GM12873 (cell line): ENCODE data around the gene CCDC194.

ENCODE experiments used
- TF ChIP-seq, protein P1 (sequence below): IDR thresholded peaks from 2 replicates; pipeline ENCODE4 v1.5.1; 2012; ENCODE audit warnings: low read depth, mild to moderate bottlenecking, moderate library complexity, low read length, control low read depth; ENCODE audit not compliant: insufficient read depth; ENCODE audit errors: missing control alignments

The CCDC194 gene

DNA sequence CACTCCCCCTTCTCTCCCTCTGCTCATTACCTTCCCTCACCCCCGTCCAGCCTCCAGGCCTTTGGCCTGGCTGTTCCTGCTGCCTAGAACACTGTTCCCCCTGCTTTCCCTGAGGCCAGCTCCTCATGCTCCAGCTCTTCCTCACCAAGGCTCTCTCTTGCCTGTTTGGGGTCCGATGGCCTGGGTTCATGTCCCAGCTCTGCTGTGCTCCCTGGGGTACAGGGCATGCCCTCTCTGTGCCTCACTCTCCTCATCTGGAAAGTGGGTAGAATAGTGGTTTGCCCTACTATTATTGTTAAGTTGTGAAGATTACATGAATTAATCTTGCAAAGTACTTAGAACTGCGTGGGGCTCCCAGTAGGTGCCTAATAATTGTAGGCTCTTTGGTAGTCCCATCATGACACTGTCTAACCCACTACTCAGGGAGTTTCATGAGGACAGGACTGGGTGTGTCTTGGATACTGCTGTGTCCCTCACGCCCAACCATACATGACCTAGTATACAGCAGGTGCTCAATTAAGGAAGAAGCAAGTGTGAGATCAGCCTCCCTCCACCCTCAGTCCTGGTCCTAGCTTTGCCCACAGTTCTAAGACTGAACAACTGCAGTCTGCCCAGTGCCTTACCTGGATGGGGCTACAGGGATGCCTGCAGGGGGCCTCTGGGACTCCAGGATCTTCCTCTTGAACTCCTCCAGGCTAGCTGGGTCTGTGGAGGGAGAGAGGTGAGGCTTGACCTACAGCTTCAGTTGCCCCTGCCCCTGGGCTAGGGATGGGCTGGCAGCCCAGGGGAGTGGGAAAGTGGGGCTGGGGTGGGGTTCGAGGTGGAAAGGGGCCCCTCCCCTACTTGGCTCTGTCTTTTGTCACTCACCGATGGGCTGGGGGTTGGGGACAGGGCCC lies 33.8 kb downstream of the CCDC194 start:
- TF ChIP-seq, protein P1, sequence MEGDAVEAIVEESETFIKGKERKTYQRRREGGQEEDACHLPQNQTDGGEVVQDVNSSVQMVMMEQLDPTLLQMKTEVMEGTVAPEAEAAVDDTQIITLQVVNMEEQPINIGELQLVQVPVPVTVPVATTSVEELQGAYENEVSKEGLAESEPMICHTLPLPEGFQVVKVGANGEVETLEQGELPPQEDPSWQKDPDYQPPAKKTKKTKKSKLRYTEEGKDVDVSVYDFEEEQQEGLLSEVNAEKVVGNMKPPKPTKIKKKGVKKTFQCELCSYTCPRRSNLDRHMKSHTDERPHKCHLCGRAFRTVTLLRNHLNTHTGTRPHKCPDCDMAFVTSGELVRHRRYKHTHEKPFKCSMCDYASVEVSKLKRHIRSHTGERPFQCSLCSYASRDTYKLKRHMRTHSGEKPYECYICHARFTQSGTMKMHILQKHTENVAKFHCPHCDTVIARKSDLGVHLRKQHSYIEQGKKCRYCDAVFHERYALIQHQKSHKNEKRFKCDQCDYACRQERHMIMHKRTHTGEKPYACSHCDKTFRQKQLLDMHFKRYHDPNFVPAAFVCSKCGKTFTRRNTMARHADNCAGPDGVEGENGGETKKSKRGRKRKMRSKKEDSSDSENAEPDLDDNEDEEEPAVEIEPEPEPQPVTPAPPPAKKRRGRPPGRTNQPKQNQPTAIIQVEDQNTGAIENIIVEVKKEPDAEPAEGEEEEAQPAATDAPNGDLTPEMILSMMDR: no peak

DNA sequence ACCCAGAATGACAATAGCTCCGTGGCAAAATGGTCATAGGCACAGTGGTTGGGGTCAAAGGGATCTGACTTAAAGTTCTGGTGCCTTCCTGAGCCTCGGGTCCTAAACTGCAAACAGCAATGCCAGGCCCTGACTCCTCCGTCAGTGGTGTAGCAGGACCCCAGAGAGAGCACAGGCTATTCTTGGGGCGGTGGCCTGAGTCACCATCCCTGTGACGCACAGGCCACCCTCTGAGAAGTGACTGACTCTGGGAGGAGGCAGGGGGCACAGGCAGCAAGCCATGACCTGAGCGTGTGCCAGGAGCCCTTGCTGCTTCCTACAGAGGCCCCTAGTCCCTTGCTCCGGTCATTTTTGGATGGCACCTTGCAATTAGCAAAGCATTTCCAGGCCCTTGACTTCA lies 35.6 kb downstream of the CCDC194 start:
- TF ChIP-seq, protein P1: no peak

DNA sequence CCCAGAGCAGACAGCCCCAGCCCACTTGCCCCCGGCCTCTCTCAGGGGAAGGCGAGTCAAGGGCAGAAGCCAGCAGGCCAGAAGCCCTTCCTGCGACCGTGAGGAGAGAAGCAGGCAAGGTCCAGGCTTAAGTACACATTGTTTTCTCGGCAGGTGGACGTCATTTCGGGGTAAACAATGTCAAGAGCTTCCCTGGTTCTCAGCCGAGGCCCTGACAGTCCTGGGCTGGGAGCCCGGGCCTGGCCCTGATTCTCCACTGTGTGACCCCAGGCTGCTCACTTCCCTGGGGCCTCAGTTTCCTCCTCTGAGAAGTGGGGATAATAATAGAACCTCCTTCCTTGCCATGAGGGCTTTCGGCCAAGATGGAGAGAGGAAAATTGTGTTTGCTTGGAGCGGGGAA lies 36.3 kb downstream of the CCDC194 start:
- TF ChIP-seq, protein P1: no peak

DNA sequence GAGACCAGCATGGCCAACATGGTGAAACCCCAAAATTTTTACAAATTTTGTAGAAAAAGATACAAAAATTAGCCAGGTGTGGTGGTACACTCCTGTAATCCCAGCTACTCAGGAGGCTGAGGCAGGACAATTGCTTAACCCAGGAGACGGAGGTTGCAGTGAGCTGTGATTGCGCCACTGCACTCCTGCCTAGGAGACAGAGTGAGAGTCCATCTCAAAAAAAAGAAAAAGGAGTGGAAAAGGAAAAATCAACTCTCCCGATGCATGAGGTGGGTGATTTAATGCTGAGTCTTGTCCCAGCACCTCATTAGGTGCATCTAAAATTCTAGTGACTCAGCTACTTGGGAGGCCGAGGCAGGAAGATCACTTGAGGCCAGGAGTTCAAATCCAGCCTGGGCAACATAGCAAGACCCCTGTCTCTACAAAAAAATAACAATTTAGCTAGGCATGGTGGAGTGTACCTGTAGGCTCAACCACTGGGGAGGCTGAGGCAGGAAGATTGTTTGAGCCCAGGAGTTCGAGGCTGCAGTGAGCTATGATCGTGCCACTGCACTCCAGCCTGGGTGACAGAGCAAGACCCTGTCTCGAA lies 36.8 kb downstream of the CCDC194 start:
- TF ChIP-seq, protein P1: no peak

DNA sequence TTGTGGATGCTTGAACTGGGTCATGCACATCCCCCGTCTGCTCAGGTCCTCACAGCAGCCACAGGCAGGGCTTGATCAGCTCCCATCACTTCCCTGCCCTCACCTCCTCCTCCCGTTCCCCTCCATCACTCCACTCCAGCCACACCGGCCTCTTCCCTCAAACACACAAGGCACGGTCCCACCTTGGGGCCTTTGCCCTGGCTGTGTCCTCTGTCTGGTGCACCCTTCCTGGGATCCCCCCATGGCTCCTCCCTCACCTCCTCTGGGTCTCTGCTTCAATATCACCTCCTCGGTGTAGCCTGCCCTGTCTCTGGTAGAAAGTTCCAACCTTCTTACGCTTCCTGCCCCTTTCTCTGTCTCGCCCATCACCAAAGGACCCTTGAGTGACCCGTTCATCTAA lies 40.6 kb downstream of the CCDC194 start:
- TF ChIP-seq, protein P1: no peak

DNA sequence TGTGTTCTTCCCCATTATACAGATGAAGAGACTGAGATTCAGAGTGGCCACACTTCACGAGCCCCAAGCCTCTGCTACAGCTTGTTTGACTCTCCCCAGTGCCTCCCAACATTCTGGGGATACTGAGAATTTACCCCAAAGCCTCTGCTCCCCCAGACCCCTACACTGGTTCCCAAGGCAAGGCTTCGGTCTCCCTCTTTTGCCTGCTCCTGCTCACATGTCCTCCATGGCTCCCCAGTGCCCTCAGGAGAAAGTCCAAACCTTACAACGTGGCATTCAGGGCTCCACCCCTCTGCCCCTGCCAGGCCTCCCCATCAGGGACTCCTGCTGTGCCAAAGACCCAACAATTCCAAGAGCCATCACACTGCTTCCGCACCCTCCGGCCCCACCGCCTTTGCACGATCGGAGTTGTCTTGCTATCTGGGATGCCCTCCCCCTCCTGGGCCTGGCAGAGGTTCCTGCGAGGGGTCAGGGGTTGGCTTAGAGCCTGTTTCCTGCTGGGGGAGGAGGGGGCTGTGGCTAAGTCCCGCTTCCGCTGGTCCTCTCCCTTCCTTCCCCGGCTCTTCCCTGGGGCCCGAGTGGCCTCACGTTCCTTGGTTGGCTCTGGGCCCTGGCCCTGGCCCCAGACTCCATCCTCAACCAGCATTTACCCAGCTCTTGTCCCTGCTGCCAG lies 41.3 kb downstream of the CCDC194 start:
- TF ChIP-seq, protein P1: no peak

DNA sequence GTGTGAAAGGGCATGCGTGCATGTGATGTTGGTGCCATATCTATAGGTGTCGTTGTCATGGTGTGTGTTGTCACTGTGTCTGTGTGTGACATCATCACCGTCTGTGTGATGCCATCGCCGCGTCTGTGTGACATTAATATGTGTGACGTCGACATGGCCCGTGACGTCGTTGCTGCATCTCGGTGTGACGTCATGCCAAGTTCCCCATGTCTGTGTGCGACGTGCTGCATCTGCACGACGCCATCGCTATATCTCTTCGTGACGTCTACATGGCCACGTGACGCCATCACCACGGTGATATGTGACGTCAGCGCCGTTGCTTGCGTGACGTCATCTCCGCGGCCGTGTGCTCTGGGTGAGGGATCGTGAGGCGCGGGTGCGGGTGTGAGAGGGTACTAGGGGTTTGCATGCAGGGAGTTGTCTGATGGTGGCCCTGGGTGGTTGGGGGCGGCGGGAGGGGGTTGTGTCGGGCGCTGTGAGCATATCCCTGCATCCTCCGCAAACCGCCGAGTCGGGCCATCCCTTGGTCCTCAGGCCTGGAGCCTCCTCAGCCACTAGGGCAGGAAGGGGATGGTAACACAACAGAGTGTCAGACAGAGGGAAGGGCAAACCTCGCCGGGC lies 42.1 kb downstream of the CCDC194 start:
- TF ChIP-seq, protein P1: no peak
